Thyroid gland (tissue), 4 donors: ENCODE results near the gene AKT1. TPM values are rescaled to one million over a fixed set of nuclear protein-coding genes. Genes with fewer than 3 reads are reported as not detected.

Experiments
- DNase-seq, 2 donors: peaks; one replicate each; pipeline ENCODE4 v3.0.0-alpha.2; 2019
- H3K27ac ChIP-seq, 3 donors: fragments of 200-600 bp; sonication (generic); 1 replicate in 2 of 3; 2 replicates in 1 of 3; pipeline ENCODE4 v1.5.1; 2016 to 2019; ENCODE audit warnings: mild to moderate bottlenecking in 1 of 3, moderate library complexity in 1 of 3
- H3K27me3 ChIP-seq: fragments of 200-600 bp; sonication (generic); one replicate; pipeline ENCODE4 v1.5.1; 2019
- H3K36me3 ChIP-seq, 2 donors: fragments of 200-600 bp; sonication (generic); one replicate each; pipeline ENCODE4 v1.5.1; 2016 to 2019
- H3K4me1 ChIP-seq, 2 donors: fragments of 200-600 bp; sonication (generic); one replicate each; pipeline ENCODE4 v1.5.1; 2017 to 2019
- H3K4me3 ChIP-seq, 3 donors: fragments of 200-600 bp; sonication (generic); replicated peaks in 1 of 3; 1 replicate in 2 of 3; 2 replicates in 1 of 3; pipeline ENCODE4 v1.5.1; 2016; ENCODE audit warnings: mild to moderate bottlenecking in 1 of 3
- H3K9me3 ChIP-seq: fragments of 200-600 bp; sonication (generic); one replicate; pipeline ENCODE4 v1.5.1; 2017
- POLR2A ChIP-seq, 2 donors: fragments of 450-650 bp; IDR thresholded peaks; one replicate each; pipeline ENCODE4 v1.6.1; 2017; ENCODE audit warnings: antibody characterized with exemption in 2 of 2, mild to moderate bottlenecking in 2 of 2, moderate library complexity in 1 of 2
- WGBS, 2 donors: methylation state at CpG; one replicate each; pipeline ENCODE4 v1.1.5; 2017; 5-methylcytosine and 5-hydroxymethylcytosine counted together
- intact Hi-C: fragments of 100-400 bp; cut with DNase I; formaldehyde crosslinking; loops from one replicate; pipeline ENCODE4 v1.15.1; 2023
- total RNA-seq, 4 donors: library from RNA; depleted of rRNA; stranded (reverse); fragments of >200 nt; gene quantifications; one replicate each; pipeline ENCODE4 v1.2.3, GENCODE V29; 2016
- TF ChIP-seq, protein P1 (sequence below), 6 experiments: fragments of 200-600 bp in 3 of 6; fragments of 450-650 bp in 3 of 6; sonication (generic) in 3 of 6; IDR thresholded peaks; one replicate each; pipeline ENCODE4 v1.5.1; 2016 to 2019; ENCODE audit warnings: antibody characterized with exemption in 6 of 6, mild to moderate bottlenecking in 2 of 6, inconsistent platforms in 1 of 6, moderate library complexity in 1 of 6

Gene AKT1
- total RNA-seq, 4 donors from 2014 or later: 99.8 to 179 (median 152) TPM

GRCh38 chr14:104810316-104810715, 14.8 kb upstream of the AKT1 start:
- Histone ChIP-seq H3K9me3 (no peaks in the 10 kb centered on the region), H3K36me3 (no peaks in the 10 kb centered on the region), H3K27me3 (no peaks in the 10 kb centered on the region), H3K4me3 (no peak overlapping the region), H3K27ac (no peak overlapping the region), H3K4me1 (peaks cover 11 to 14% of the 10 kb centered on the region in 2 donors)
- TF ChIP-seq, protein P1, sequence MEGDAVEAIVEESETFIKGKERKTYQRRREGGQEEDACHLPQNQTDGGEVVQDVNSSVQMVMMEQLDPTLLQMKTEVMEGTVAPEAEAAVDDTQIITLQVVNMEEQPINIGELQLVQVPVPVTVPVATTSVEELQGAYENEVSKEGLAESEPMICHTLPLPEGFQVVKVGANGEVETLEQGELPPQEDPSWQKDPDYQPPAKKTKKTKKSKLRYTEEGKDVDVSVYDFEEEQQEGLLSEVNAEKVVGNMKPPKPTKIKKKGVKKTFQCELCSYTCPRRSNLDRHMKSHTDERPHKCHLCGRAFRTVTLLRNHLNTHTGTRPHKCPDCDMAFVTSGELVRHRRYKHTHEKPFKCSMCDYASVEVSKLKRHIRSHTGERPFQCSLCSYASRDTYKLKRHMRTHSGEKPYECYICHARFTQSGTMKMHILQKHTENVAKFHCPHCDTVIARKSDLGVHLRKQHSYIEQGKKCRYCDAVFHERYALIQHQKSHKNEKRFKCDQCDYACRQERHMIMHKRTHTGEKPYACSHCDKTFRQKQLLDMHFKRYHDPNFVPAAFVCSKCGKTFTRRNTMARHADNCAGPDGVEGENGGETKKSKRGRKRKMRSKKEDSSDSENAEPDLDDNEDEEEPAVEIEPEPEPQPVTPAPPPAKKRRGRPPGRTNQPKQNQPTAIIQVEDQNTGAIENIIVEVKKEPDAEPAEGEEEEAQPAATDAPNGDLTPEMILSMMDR (IDR thresholded peaks at IDR 0.05): no peak
- TF ChIP-seq POLR2A (IDR thresholded peaks at IDR 0.05): no peak
- WGBS, 2 donors: 87 to 94% methylated on average over 10 of the region's 11 CpGs
- intact Hi-C loops: no loop called here
- DNase-seq: no peak

- Histone ChIP-seq H3K27ac (no peak overlapping the region), H3K4me3 (no peak overlapping the region), H3K36me3 (no peaks in the 10 kb centered on the region), H3K9me3 (no peaks in the 10 kb centered on the region), H3K4me1 (peaks cover 10 to 12% of the 10 kb centered on the region in 2 donors), H3K27me3 (no peaks in the 10 kb centered on the region)
- 78 to 83% methylated on average over 4 to 5 of the region's 6 CpGs for WGBS, 2 donors
- TF ChIP-seq, protein P1 (IDR thresholded peaks at IDR 0.05): no peak
- no peak for TF ChIP-seq POLR2A (IDR thresholded peaks at IDR 0.05)
- intact Hi-C loops: no loop called here
- no peak for DNase-seq
Measured at GRCh38 chr14:104808456-104808855, 12.9 kb upstream of the AKT1 start.

DNA sequence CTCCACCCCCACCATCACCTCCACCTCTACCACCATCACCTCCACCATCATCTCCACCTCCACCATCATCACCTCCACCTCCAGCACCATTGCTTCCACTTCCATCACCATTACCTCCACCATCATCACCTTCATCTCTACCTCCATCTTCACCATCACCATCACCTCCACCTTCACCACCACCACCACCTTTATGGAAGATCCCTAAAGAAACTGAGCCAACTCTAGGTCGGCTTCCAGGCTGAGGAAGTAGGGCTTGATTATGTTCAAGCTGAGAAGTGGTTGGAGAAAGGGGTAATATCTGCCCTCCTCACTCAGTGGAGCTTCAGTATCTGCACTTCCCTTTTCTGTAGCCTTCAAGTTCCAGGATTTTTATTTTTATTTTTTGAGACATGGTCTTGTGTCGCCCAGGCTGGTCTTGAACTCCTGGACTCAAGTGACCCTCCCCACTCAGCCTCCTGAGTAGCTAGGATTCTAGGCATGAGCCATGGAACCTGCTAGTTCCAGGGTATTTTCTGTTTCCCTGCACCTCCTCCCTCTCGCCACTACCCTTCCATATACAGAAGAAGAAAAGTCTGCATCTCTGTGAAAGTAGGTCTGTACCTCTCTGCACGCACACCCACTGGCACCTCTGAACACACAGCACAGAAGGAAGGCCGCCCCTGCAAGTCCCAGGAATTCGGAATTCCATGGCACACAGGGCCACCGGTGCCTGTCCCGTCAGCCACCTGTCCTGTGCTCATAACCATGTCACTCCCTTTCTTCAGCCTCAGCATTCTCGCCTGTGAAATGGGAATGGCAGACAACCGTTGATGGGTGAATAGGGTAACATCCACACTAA, 11.3 kb upstream of the AKT1 start:
- DNase-seq: no peak
- intact Hi-C loops: no loop called here
- H3K27me3 ChIP-seq: no peaks in the 10 kb centered on the region

DNA sequence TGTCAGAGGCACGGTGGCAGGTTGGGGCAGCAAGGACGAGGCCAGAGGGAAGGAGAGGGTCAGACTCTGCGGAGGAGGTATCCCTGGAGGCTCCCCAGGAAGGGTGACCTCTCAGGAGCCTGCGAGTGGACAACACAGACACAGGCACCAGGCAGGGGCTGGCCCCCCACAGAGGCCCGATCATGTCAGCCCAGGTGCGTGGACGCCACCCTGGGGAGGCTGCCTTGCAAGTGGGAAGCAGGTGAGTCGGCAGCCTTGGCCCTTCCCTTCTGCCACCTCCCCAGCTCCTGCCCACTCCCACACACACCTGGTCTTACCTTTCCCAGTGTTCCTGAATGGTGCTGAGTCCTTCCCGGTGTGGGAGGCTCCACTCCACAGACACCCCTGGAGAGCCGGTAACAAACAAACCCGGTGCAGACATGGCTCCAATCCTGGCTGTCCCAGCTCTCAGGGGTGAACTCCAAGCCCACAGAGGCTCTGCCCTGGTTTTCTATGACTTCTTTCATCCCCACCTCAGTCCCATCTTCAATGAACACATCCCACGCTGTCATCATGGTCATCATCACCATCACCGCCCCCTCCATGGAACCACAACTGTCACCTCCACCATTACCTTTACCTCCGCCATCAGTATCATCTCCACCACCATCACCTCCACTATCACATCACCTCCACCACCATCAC, 10.5 kb upstream of the AKT1 start:
- Histone ChIP-seq H3K27ac (peak overlapping the region in 2 of 3 donors; percentile 31 to 39), H3K36me3 (no peaks in the 10 kb centered on the region), H3K4me1 (peaks cover 21 to 33% of the 10 kb centered on the region in 2 donors), H3K4me3 (no peak overlapping the region), H3K9me3 (no peaks in the 10 kb centered on the region), H3K27me3 (no peaks in the 10 kb centered on the region)
- no peak for DNase-seq
- intact Hi-C loops: no loop called here
- 72 to 76% methylated on average over 13 to 14 of the region's 14 CpGs for WGBS, 2 donors
- no peak for TF ChIP-seq POLR2A (IDR thresholded peaks at IDR 0.05)
- TF ChIP-seq, protein P1 (IDR thresholded peaks at IDR 0.05): no peak

More for the DNA sequence above, 11.3 kb upstream of the AKT1 start:
- Histone ChIP-seq H3K4me3 (no peak overlapping the region), H3K9me3 (no peaks in the 10 kb centered on the region), H3K36me3 (no peaks in the 10 kb centered on the region), H3K4me1 (peaks cover 13 to 26% of the 10 kb centered on the region in 2 donors), H3K27ac (no peak overlapping the region)
- TF ChIP-seq, protein P1 (IDR thresholded peaks at IDR 0.05): no peak
- no peak for TF ChIP-seq POLR2A (IDR thresholded peaks at IDR 0.05)
- 88 to 94% methylated on average over 10 of the region's 10 CpGs for WGBS, 2 donors

DNA sequence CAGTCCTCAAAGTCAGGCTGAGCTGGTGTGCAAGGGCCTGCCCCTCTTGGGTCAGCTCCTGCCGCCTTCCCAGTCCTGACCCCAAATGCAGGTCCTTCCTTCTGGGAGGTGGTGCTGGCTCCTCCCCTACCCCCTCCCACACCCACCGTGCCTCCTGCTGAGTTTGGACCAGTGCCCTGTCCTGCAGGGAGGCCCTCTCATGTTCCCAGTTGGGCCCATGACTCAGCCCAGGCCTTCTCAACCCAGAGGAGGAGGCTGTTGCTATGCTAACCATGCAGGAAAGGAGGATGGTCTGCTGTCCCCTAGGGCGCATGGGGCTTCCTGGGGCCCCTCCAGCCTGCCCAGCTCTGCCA, 9.8 kb upstream of the AKT1 start:
- H3K9me3 ChIP-seq: no peaks in the 10 kb centered on the region
- H3K27me3 ChIP-seq: no peaks in the 10 kb centered on the region
- TF ChIP-seq POLR2A (IDR thresholded peaks at IDR 0.05): no peak
- TF ChIP-seq, protein P1 (IDR thresholded peaks at IDR 0.05): no peak
- H3K36me3 ChIP-seq: no peaks in the 10 kb centered on the region
- no peak overlapping the region for H3K4me3 ChIP-seq
- 0 to 76% methylated on average over 1 to 2 of the region's 3 CpGs for WGBS, 2 donors
- peak; percentile 76 to 89 for DNase-seq
- peak overlapping the region in 2 of 3 donors; percentile 31 to 47 for H3K27ac ChIP-seq
- H3K4me1 ChIP-seq: peaks cover 22 to 33% of the 10 kb centered on the region in 2 donors
- intact Hi-C loops: no loop called here
